Measurements from ENCODE around the gene KBTBD12.

KBTBD12 gene

DNA sequence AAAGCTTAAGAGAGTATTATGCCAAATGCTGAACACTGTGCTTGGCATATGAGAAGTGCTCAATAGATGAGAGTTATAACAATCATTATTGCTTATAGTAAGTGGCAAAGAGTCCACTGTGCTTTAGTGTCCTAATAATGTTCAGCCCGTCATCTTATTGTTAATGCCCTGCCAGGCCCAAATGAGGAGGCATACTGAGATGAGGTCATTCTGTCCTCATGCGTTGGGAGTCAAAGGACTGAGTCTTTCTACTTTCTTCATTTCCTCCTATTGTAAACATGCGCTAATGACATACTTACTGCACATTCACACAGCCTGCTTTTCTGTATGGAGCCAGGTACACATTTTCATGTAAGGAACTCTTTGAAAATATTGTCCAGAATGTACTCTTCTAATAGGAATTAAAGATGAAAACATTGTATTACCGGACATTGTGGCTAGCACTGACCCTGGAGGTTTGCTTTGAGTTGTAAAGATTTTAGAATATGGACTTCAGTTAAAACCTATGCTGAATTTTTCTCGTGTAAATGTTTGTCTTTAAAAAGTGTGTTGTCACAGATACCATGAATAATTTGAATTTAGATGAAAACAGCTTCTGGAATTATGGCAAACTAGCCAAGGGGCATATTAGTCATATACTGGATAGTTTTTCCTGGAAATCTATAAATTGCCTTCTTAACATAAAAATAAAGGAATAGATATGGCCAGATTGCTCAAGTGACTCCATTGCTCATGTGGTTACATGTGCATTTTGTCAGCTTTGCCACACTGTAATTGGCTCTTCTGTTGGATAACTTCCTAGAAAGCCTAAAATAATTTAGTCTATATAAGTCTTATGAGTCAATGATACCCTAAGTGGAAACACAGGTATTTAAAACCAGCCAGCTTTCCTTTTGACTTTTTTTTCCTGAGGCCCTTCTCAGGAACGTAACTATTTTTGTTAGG lies 38.3 kb downstream of the KBTBD12 start:
- ATAC-seq (ENCODE audit: insufficient read depth, low read depth), result no peak
- TF ChIP-seq EZH2 (IDR thresholded peaks at IDR 0.05; ENCODE audit: borderline replicate concordance, low read depth, low read length, severe bottlenecking), result no peak
- no peak for TF ChIP-seq CTCF (IDR thresholded peaks at IDR 0.05; ENCODE audit: borderline replicate concordance, extremely low read depth, low read length, poor library complexity, severe bottlenecking)
- H2AFZ ChIP-seq (ENCODE audit: low read depth, low read length), result no peak overlapping the region

GRCh38 chr3:127954640-127955039 lies 39.6 kb downstream of the KBTBD12 start:
- H2AFZ ChIP-seq (ENCODE audit: low read depth, low read length), result no peak overlapping the region
- ATAC-seq (ENCODE audit: insufficient read depth, low read depth), result no peak

More for the DNA sequence above, 38.3 kb downstream of the KBTBD12 start:
- Histone ChIP-seq H4K20me1 (ENCODE audit: insufficient read depth, low read length) (no peaks in the 10 kb centered on the region), H3K9me3 (ENCODE audit: insufficient read depth, low read length, severe bottlenecking) (no peaks in the 10 kb centered on the region), H3K79me2 (ENCODE audit: insufficient read depth, low read length) (no peaks in the 10 kb centered on the region), H3K9ac (ENCODE audit: low read depth, low read length) (no peak overlapping the region), H3K4me2 (ENCODE audit: insufficient read depth, low read length) (no peak overlapping the region), H3K4me1 (ENCODE audit: insufficient read depth, low read length) (no peaks in the 10 kb centered on the region), H3K36me3 (ENCODE audit: insufficient read depth, low read length) (no peaks in the 10 kb centered on the region), H3K27me3 (ENCODE audit: insufficient read depth, low read length, poor library complexity) (peaks cover 15% of the 10 kb centered on the region), H3K27ac (ENCODE audit: low read length) (no peak overlapping the region), H3K4me3 (ENCODE audit: low read depth in 1 of 2, low read length in 2 of 2) (no peak overlapping the region)
- DNase-seq, result no peak

DNA sequence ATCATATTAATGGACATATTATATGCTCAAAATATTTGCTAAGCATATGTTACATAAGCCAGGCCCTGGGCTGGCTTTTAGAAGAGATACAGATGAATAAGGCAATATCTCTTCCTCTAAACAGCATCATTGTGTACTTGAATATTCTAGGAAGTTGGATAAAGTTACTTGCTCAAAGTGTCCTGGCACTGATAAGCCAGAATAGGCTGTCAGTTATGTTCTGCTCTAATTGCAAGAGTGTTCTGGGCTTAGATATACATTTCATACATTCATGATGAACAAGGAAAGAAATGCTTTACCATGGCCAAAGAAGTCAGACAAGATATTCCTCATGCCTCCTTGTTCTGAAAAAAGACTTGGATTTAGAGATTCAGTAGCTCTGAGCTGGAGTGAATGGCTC lies 40.7 kb downstream of the KBTBD12 start:
- Histone ChIP-seq H3K27me3 (ENCODE audit: insufficient read depth, low read length, poor library complexity) (peaks cover 34% of the 10 kb centered on the region), H3K4me3 (ENCODE audit: low read depth in 1 of 2, low read length in 2 of 2) (no peak overlapping the region), H4K20me1 (ENCODE audit: insufficient read depth, low read length) (no peaks in the 10 kb centered on the region), H3K79me2 (ENCODE audit: insufficient read depth, low read length) (no peaks in the 10 kb centered on the region), H2AFZ (ENCODE audit: low read depth, low read length) (no peak overlapping the region), H3K4me2 (ENCODE audit: insufficient read depth, low read length) (no peak overlapping the region), H3K9ac (ENCODE audit: low read depth, low read length) (no peak overlapping the region), H3K27ac (ENCODE audit: low read length) (no peak overlapping the region), H3K36me3 (ENCODE audit: insufficient read depth, low read length) (no peaks in the 10 kb centered on the region), H3K4me1 (ENCODE audit: insufficient read depth, low read length) (no peaks in the 10 kb centered on the region), H3K9me3 (ENCODE audit: insufficient read depth, low read length, severe bottlenecking) (no peaks in the 10 kb centered on the region)
- no peak for TF ChIP-seq EZH2 (IDR thresholded peaks at IDR 0.05; ENCODE audit: borderline replicate concordance, low read depth, low read length, severe bottlenecking)
- TF ChIP-seq CTCF (IDR thresholded peaks at IDR 0.05; ENCODE audit: borderline replicate concordance, extremely low read depth, low read length, poor library complexity, severe bottlenecking), result no peak
- DNase-seq (no peak), ATAC-seq (ENCODE audit: insufficient read depth, low read depth) (no peak)

More at GRCh38 chr3:127954640-127955039, 39.6 kb downstream of the KBTBD12 start:
- TF ChIP-seq CTCF (IDR thresholded peaks at IDR 0.05; ENCODE audit: borderline replicate concordance, extremely low read depth, low read length, poor library complexity, severe bottlenecking) (no peak), EZH2 (IDR thresholded peaks at IDR 0.05; ENCODE audit: borderline replicate concordance, low read depth, low read length, severe bottlenecking) (no peak)
- no peak for DNase-seq
- H3K4me1 ChIP-seq (ENCODE audit: insufficient read depth, low read length), result no peaks in the 10 kb centered on the region
- no peak overlapping the region for H3K27ac ChIP-seq (ENCODE audit: low read length)
- H3K9ac ChIP-seq (ENCODE audit: low read depth, low read length), result no peak overlapping the region
- no peaks in the 10 kb centered on the region for H3K79me2 ChIP-seq (ENCODE audit: insufficient read depth, low read length)
- no peak overlapping the region for H3K4me2 ChIP-seq (ENCODE audit: insufficient read depth, low read length)
- H3K4me3 ChIP-seq (ENCODE audit: low read depth in 1 of 2, low read length in 2 of 2), result no peak overlapping the region
- H3K27me3 ChIP-seq (ENCODE audit: insufficient read depth, low read length, poor library complexity), result peaks cover 27% of the 10 kb centered on the region
- H4K20me1 ChIP-seq (ENCODE audit: insufficient read depth, low read length), result no peaks in the 10 kb centered on the region
- H3K9me3 ChIP-seq (ENCODE audit: insufficient read depth, low read length, severe bottlenecking), result no peaks in the 10 kb centered on the region
- H3K36me3 ChIP-seq (ENCODE audit: insufficient read depth, low read length), result no peaks in the 10 kb centered on the region

Measured in DND-41 (cell line).